ENCODE data around the gene LRRK1.

Gene LRRK1

GRCh38 chr15:100988857-100989256 lies 69.7 kb downstream of the LRRK1 start:
- TF ChIP-seq CTCF (IDR thresholded peaks at IDR 0.05; ENCODE audit: borderline replicate concordance, control extremely low read depth, extremely low read depth, insufficient read depth, missing control alignments), result no peak

GRCh38 chr15:100994597-100995446 lies 75.7 kb downstream of the LRRK1 start:
- in situ Hi-C loops (cut with MboI; ENCODE audit: low sequenced_read_pairs, unreplicated experiment), result no loop called here
- no peak for DNase-seq (ENCODE audit: low spot score)
- no peak for TF ChIP-seq CTCF (IDR thresholded peaks at IDR 0.05; ENCODE audit: borderline replicate concordance, control extremely low read depth, extremely low read depth, insufficient read depth, missing control alignments)

More at GRCh38 chr15:100988857-100989256, 69.7 kb downstream of the LRRK1 start:
- DNase-seq (ENCODE audit: low spot score), result no peak
- in situ Hi-C loops (cut with MboI; ENCODE audit: low sequenced_read_pairs, unreplicated experiment), result no loop called here

- in situ Hi-C loops (cut with MboI; ENCODE audit: low sequenced_read_pairs, unreplicated experiment), result no loop called here
- DNase-seq (ENCODE audit: low spot score), result no peak
- no peak for TF ChIP-seq CTCF (IDR thresholded peaks at IDR 0.05; ENCODE audit: borderline replicate concordance, control extremely low read depth, extremely low read depth, insufficient read depth, missing control alignments)
Observed at GRCh38 chr15:100995471-100996430, 76.6 kb downstream of the LRRK1 start.

- no peak for TF ChIP-seq CTCF (IDR thresholded peaks at IDR 0.05; ENCODE audit: borderline replicate concordance, control extremely low read depth, extremely low read depth, insufficient read depth, missing control alignments)
- in situ Hi-C loops (cut with MboI; ENCODE audit: low sequenced_read_pairs, unreplicated experiment), result no loop called here
- DNase-seq (ENCODE audit: low spot score), result no peak
Observed at GRCh38 chr15:100997442-100997841, 78.3 kb downstream of the LRRK1 start.

GRCh38 chr15:100998630-100999029 lies 79.5 kb downstream of the LRRK1 start:
- no peak for TF ChIP-seq CTCF (IDR thresholded peaks at IDR 0.05; ENCODE audit: borderline replicate concordance, control extremely low read depth, extremely low read depth, insufficient read depth, missing control alignments)
- no peak for DNase-seq (ENCODE audit: low spot score)
- in situ Hi-C loops (cut with MboI; ENCODE audit: low sequenced_read_pairs, unreplicated experiment), result no loop called here

GRCh38 chr15:100999369-100999768 lies 80.2 kb downstream of the LRRK1 start:
- TF ChIP-seq CTCF (IDR thresholded peaks at IDR 0.05; ENCODE audit: borderline replicate concordance, control extremely low read depth, extremely low read depth, insufficient read depth, missing control alignments), result no peak
- in situ Hi-C loops (cut with MboI; ENCODE audit: low sequenced_read_pairs, unreplicated experiment), result no loop called here
- no peak for DNase-seq (ENCODE audit: low spot score)

Data from GM13976 (cell line).